Tibial artery (tissue), 4 donors: ENCODE measurements around the gene SAMD4A.

Experiments used
- DNase-seq, 2 donors: peaks; one replicate each; pipeline ENCODE4 v3.0.0-alpha.2; 2019
- H3K27ac ChIP-seq, 2 donors: fragments of 200-600 bp; sonication (generic) in 1 of 2; 1 replicate in 1 of 2; 2 replicates in 1 of 2; pipeline ENCODE4 v1.5.1; 2018 to 2019; ENCODE audit warnings: mild to moderate bottlenecking in 1 of 2
- H3K27me3 ChIP-seq, 2 donors: fragments of 200-600 bp; sonication (generic) in 1 of 2; one replicate each; pipeline versions ENCODE4 v1.5.1 to v1.6.0; 2016 to 2019
- H3K36me3 ChIP-seq, 3 donors: fragments of 200-600 bp; sonication (generic) in 2 of 3; one replicate each; pipeline ENCODE4 v1.5.1; 2016 to 2019; ENCODE audit warnings: mild to moderate bottlenecking in 2 of 3
- H3K4me1 ChIP-seq, 4 donors: fragments of 200-600 bp; sonication (generic) in 2 of 4; 1 replicate in 3 of 4; 2 replicates in 1 of 4; pipeline ENCODE4 v1.5.1; 2016 to 2019
- H3K4me3 ChIP-seq, 2 donors: fragments of 200-600 bp; sonication (generic) in 1 of 2; 1 replicate in 1 of 2; 2 replicates in 1 of 2; pipeline ENCODE4 v1.5.1; 2018 to 2019; ENCODE audit warnings: mild to moderate bottlenecking in 2 of 2
- H3K9me3 ChIP-seq, 3 donors: fragments of 200-600 bp; sonication (generic) in 1 of 3; one replicate each; pipeline ENCODE4 v1.5.1; 2016 to 2019
- CTCF ChIP-seq, 2 experiments: fragments of 200-600 bp in 1 of 2; fragments of 450-650 bp in 1 of 2; IDR thresholded peaks; one replicate each; pipeline ENCODE4 v1.5.1; 2017 to 2019; ENCODE audit warnings: antibody characterized with exemption in 2 of 2, mild to moderate bottlenecking in 1 of 2, moderate library complexity in 1 of 2
- intact Hi-C: fragments of 100-400 bp; cut with DNase I; formaldehyde crosslinking; loops from one replicate; pipeline ENCODE4 v1.15.0; 2023; ENCODE audit warnings: low total_unique reads

Gene SAMD4A

DNA sequence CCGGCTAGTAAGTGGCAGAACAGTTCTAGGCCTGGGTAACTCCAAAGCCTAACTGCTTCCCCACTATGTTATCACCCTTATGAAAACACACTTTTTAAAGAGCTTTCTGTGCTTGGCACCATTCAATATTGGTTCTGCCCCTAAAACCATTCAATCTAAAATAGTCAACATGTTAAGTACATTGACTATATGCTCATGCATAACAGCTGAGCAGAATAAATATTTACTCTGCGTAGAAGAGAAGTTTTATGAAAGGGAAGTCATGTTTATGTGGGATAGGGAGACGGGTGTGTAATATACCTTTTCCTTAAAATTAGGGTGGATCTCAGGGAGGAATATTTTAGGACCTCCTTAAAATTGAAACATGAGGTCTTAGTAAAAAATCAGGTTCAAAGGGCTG is 80.5 kb downstream of the SAMD4A start:
- TF ChIP-seq CTCF (IDR thresholded peaks at IDR 0.05), result no peak
- peaks cover 0 to 86% (median 42%) of the 10 kb centered on the region in 4 donors for H3K4me1 ChIP-seq
- H3K36me3 ChIP-seq, result no peaks in the 10 kb centered on the region
- no peak for DNase-seq
- H3K27me3 ChIP-seq, result no peaks in the 10 kb centered on the region
- intact Hi-C loops, result no loop called here
- no peak overlapping the region for H3K4me3 ChIP-seq
- H3K27ac ChIP-seq, result no peak overlapping the region
- no peaks in the 10 kb centered on the region for H3K9me3 ChIP-seq

GRCh38 chr14:54649056-54649455 is 82.1 kb downstream of the SAMD4A start:
- H3K36me3 ChIP-seq, result no peaks in the 10 kb centered on the region
- TF ChIP-seq CTCF (IDR thresholded peaks at IDR 0.05), result no peak
- H3K27ac ChIP-seq, result peak overlapping the region; percentile 79 to 82
- H3K4me1 ChIP-seq, result peaks cover 0 to 86% (median 51%) of the 10 kb centered on the region in 4 donors
- no peaks in the 10 kb centered on the region for H3K9me3 ChIP-seq
- H3K4me3 ChIP-seq, result no peak overlapping the region
- no peaks in the 10 kb centered on the region for H3K27me3 ChIP-seq
- intact Hi-C loops, result no loop called here
- no peak for DNase-seq

DNA sequence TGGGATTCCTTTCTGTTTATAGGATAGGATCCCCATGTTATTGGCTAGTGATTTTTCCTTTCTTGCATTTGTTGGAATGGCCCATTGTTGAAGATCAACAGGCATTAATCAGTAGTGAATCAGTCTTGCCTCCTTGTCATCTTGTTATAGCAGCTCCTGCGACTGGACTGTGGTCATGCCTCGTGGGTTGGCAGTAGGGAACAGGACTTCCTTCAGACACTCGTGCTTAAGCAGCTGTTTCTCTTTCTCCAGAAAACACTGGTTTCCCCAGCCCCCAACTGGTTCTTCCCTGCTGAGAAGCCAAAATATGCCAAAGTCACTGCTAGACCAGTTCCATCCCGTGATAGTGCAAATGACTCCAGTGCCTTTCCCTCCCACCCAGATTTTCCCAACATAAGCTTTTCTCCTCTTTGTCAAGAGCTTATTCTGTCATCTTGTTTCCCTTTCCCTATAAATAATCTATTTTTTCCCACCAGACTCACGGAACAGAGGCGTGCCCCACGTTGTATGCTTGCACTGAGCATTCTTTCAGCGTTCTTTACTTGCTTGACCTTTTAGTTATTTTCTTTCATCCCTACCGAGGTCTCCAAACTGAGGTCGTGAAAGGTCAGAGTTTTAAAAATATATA is 83.5 kb downstream of the SAMD4A start:
- Histone ChIP-seq H3K4me1 (peaks cover 0 to 92% (median 61%) of the 10 kb centered on the region in 4 donors), H3K36me3 (no peaks in the 10 kb centered on the region), H3K27ac (peak overlapping the region; percentile 79 to 82), H3K27me3 (no peaks in the 10 kb centered on the region), H3K9me3 (no peaks in the 10 kb centered on the region), H3K4me3 (peak overlapping the region; percentile 6 to 7)
- TF ChIP-seq CTCF (IDR thresholded peaks at IDR 0.05), result no peak
- peak; percentile 81 to 87 for DNase-seq
- intact Hi-C loops, result no loop called here

- intact Hi-C loops, result no loop called here
- no peaks in the 10 kb centered on the region for H3K36me3 ChIP-seq
- no peak for TF ChIP-seq CTCF (IDR thresholded peaks at IDR 0.05)
- peaks cover 0 to 90% (median 60%) of the 10 kb centered on the region in 4 donors for H3K4me1 ChIP-seq
- no peak for DNase-seq
- peak overlapping the region; percentile 79 to 82 for H3K27ac ChIP-seq
- H3K9me3 ChIP-seq, result no peaks in the 10 kb centered on the region
- peak overlapping the region; percentile 6 to 7 for H3K4me3 ChIP-seq
- H3K27me3 ChIP-seq, result no peaks in the 10 kb centered on the region
Measured at GRCh38 chr14:54650959-54651351, 84.0 kb downstream of the SAMD4A start.

GRCh38 chr14:54651649-54652048 is 84.7 kb downstream of the SAMD4A start:
- Histone ChIP-seq H3K9me3 (no peaks in the 10 kb centered on the region), H3K4me1 (peaks cover 0 to 83% (median 57%) of the 10 kb centered on the region in 4 donors), H3K27ac (peak overlapping the region; percentile 79 to 82), H3K27me3 (no peaks in the 10 kb centered on the region), H3K36me3 (no peaks in the 10 kb centered on the region), H3K4me3 (no peak overlapping the region)
- intact Hi-C loops, result no loop called here
- no peak for DNase-seq
- TF ChIP-seq CTCF (IDR thresholded peaks at IDR 0.05), result no peak
